Esophagus muscularis mucosa (tissue), 4 donors: Measurements from ENCODE around the gene TOGARAM1. TPM values are rescaled to one million over a fixed set of nuclear protein-coding genes. Genes with fewer than 3 reads are reported as not detected.

ENCODE experiments used
- DNase-seq: peaks from one replicate; pipeline ENCODE4 v3.0.0-alpha.2; 2017; ENCODE audit errors: extremely low spot score
- H3K27ac ChIP-seq, 4 donors: fragments of 200-600 bp; sonication (generic); replicated peaks in 1 of 4; 1 replicate in 3 of 4; 2 replicates in 1 of 4; pipeline ENCODE4 v1.5.1; 2016 to 2019; ENCODE audit warnings: mild to moderate bottlenecking in 1 of 4
- H3K27me3 ChIP-seq, 4 donors: fragments of 200-600 bp; sonication (generic); one replicate each; pipeline versions ENCODE4 v1.5.1 to v1.6.0; 2016 to 2019
- H3K36me3 ChIP-seq, 4 donors: fragments of 200-600 bp; sonication (generic); one replicate each; pipeline ENCODE4 v1.5.1; 2016 to 2019
- H3K4me1 ChIP-seq, 4 donors: fragments of 200-600 bp; sonication (generic); one replicate each; pipeline ENCODE4 v1.5.1; 2016 to 2019
- H3K4me3 ChIP-seq, 4 donors: fragments of 200-600 bp; sonication (generic); 1 replicate in 2 of 4; 2 replicates in 2 of 4; pipeline ENCODE4 v1.5.1; 2016 to 2019; ENCODE audit warnings: mild to moderate bottlenecking in 4 of 4, moderate library complexity in 1 of 4
- H3K9me3 ChIP-seq, 4 donors: fragments of 200-600 bp; sonication (generic); 1 replicate in 3 of 4; 2 replicates in 1 of 4; pipeline ENCODE4 v1.5.1; 2016 to 2019
- CTCF ChIP-seq, 3 experiments: fragments of 200-600 bp in 2 of 3; fragments of 450-650 bp in 1 of 3; sonication (generic) in 2 of 3; IDR thresholded peaks; one replicate each; pipeline ENCODE4 v1.5.1; 2017 to 2019; ENCODE audit warnings: antibody characterized with exemption in 3 of 3, mild to moderate bottlenecking in 2 of 3, moderate library complexity in 1 of 3
- EP300 ChIP-seq: sonication (generic); formaldehyde crosslinking; IDR thresholded peaks from one replicate; pipeline ENCODE4 v1.6.1; 2017; ENCODE audit warnings: antibody characterized with exemption
- POLR2A ChIP-seq: fragments of 450-650 bp; IDR thresholded peaks from one replicate; pipeline ENCODE4 v1.6.1; 2017; ENCODE audit warnings: antibody characterized with exemption, moderate library complexity, mild to moderate bottlenecking, low read depth
- POLR2AphosphoS5 ChIP-seq, 2 donors: sonication (generic); formaldehyde crosslinking; IDR thresholded peaks; one replicate each; pipeline ENCODE4 v1.6.1; 2017; ENCODE audit warnings: antibody characterized with exemption in 2 of 2
- WGBS: methylation state at CpG from one replicate; pipeline ENCODE4 v1.1.5; 2018; 5-methylcytosine and 5-hydroxymethylcytosine counted together
- intact Hi-C: fragments of 100-400 bp; cut with DNase I; formaldehyde crosslinking; loops from one replicate; pipeline ENCODE4 v1.15.1; 2023
- total RNA-seq, 4 donors: library from RNA; depleted of rRNA; stranded (reverse); fragments of >200 nt; gene quantifications; one replicate each; pipeline versions ENCODE4 v1.1.0 to v1.2.1, GENCODE V29; 2016

The TOGARAM1 gene
- 10 to 100 TPM; 11.8 to 17.9 (median 14.9) TPM for total RNA-seq

DNA sequence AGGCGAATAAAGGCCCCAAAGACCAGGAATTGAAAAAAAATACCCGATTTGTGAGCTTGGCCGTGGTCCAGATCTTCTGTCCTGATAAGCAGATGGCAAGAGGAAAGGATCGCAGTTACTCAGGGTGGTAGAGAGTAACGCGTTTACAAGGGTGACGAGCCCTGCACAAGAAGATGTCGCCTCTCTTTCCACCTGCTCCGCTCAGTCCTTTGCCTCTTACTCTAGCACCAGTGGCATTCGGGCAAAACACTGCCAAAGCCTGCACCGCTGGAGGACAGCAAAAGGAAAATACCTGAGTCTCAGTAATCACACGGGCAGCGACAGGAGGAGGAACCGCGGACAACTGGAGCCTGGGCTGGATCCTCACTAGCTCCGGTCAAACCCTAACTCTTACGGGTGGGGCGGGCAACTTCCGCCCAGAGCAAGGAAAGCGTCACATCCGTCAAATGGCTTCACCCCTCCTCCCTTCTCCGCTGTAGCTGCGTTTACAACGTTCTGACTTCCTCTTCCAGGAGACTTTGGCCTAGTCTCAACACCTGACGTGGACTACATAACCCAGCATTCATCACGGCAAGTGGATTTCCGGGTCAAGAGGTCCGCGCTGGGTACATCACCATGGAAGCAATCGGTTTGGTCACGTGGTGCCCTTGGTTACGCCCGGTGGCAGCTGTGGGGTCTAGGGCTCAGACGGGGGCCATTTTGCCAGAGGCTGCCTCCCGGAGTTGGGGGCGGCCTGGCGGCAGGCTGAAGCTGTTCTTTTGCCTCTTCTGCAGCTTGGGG is at the start of gene TOGARAM1, which contains the start of gene KLHL28:
Gene TOGARAM1, plus strand, starts transcription at position 637 of the 780 bp plus-strand sequence. CDS start 232 bp downstream, outside the sequence.
Gene KLHL28, minus strand, starts transcription at position 394 of the 780 bp plus-strand sequence. CDS start 16,019 bp downstream, outside the sequence.
- Histone ChIP-seq H3K27ac (peak within 1 kb of the TSS; percentile 89 to 95 (median 92)), H3K4me1 (peaks cover 30 to 81% (median 74%) of the 10 kb centered on the region in 4 donors), H3K4me3 (peak within 1 kb of the TSS; percentile 83 to 95 (median 86)), H3K9me3 (no peaks in the 10 kb centered on the region), H3K27me3 (no peaks in the 10 kb centered on the region), H3K36me3 (no peaks in the 10 kb centered on the region)
- peak; percentile 32 for TF ChIP-seq POLR2A
- TF ChIP-seq EP300: no peak
- TF ChIP-seq POLR2AphosphoS5 (IDR thresholded peaks at IDR 0.05): peak; percentile 97 to 99
- intact Hi-C loops: loop anchor here (2.0 to 10.0 kb wide), 5 partner anchors 49 to 283 kb away; partner anchors contain the start of genes FANCM, FKBP3 and PRPF39
- WGBS: 0% methylated on average over 15 of the region's 37 CpGs
- DNase-seq: peak; percentile 100

DNA sequence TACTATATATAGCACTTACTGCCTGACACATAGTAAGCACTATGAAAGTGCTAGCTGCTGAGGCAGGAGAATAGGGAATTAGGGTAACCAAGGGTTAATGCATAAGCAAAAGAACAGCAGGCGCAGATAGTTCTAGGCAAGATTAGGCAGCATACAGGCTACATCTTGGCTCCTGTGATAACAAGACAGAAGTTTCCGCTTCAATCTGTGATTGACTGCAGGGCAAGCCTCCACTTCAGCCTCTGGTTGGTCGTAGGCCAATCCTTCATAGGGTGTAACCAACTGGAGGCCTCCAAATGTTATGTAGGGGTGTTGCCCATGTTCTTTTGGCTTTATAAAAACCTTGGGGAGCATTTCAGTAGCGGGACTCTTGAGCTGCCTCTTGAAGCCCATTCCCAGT is 47.1 kb upstream of the TOGARAM1 start:
- DNase-seq: no peak
- no peak overlapping the region for H3K4me3 ChIP-seq
- peaks cover 0 to 9% (median 3%) of the 10 kb centered on the region in 4 donors for H3K27me3 ChIP-seq
- intact Hi-C loops: loop anchor here (5.0 to 10.0 kb wide), 3 partner anchors 47 to 357 kb away; partner anchors contain the start of genes KLHL28, PRPF39 and TOGARAM1
- peaks cover 5 to 21% (median 18%) of the 10 kb centered on the region in 4 donors for H3K4me1 ChIP-seq
- H3K36me3 ChIP-seq: no peaks in the 10 kb centered on the region
- WGBS: 53% methylated on average over 4 of the region's 4 CpGs
- no peak overlapping the region for H3K27ac ChIP-seq
- TF ChIP-seq EP300: no peak
- TF ChIP-seq POLR2AphosphoS5 (IDR thresholded peaks at IDR 0.05): no peak
- no peak for TF ChIP-seq POLR2A
- no peak for TF ChIP-seq CTCF (IDR thresholded peaks at IDR 0.05)
- no peaks in the 10 kb centered on the region for H3K9me3 ChIP-seq

DNA sequence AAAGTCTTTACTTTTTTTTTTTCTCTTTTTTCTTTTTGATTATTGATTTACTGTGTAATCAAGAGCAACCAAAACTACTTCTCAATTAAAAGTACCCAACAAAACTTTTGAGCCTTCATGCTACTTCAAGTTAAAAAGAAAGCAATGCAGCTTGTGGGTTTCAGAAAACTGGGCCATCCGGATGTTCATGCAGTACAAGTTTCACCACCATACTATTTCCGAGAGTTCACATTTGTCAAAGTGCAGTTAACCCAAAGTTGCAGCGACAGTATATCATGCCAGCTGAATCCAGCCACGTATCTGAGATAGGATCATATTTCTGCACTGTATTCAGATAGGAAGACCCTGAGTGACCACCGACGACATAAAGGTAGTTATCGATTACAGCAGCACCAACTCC is 33.2 kb upstream of the TOGARAM1 start:
- Histone ChIP-seq H3K27ac (no peak overlapping the region), H3K9me3 (no peaks in the 10 kb centered on the region), H3K4me3 (no peak overlapping the region), H3K4me1 (no peaks in the 10 kb centered on the region), H3K36me3 (peaks cover 1 to 27% (median 3%) of the 10 kb centered on the region in 4 donors), H3K27me3 (no peaks in the 10 kb centered on the region)
- intact Hi-C loops: no loop called here
- no peak for DNase-seq
- no peak for TF ChIP-seq POLR2A
- TF ChIP-seq POLR2AphosphoS5 (IDR thresholded peaks at IDR 0.05): no peak
- no peak for TF ChIP-seq EP300
- TF ChIP-seq CTCF (IDR thresholded peaks at IDR 0.05): no peak
- 85% methylated on average over 7 of the region's 7 CpGs for WGBS

- DNase-seq: no peak
- Histone ChIP-seq H3K27me3 (no peaks in the 10 kb centered on the region), H3K27ac (no peak overlapping the region), H3K36me3 (peaks cover 5 to 38% (median 23%) of the 10 kb centered on the region in 4 donors), H3K4me3 (no peak overlapping the region), H3K9me3 (no peaks in the 10 kb centered on the region), H3K4me1 (no peaks in the 10 kb centered on the region)
- intact Hi-C loops: no loop called here
- TF ChIP-seq POLR2AphosphoS5 (IDR thresholded peaks at IDR 0.05) (no peak), EP300 (no peak), CTCF (IDR thresholded peaks at IDR 0.05) (no peak), POLR2A (no peak)
- 93% methylated on average over 2 of the region's 2 CpGs for WGBS
These were observed 26.8 kb upstream of the TOGARAM1 start for GRCh38 chr14:44935155-44935554.

- Histone ChIP-seq H3K27me3 (no peaks in the 10 kb centered on the region), H3K4me1 (no peaks in the 10 kb centered on the region), H3K36me3 (peaks cover 5 to 39% (median 28%) of the 10 kb centered on the region in 4 donors), H3K4me3 (no peak overlapping the region), H3K9me3 (no peaks in the 10 kb centered on the region), H3K27ac (no peak overlapping the region)
- no peak for TF ChIP-seq EP300
- TF ChIP-seq CTCF (IDR thresholded peaks at IDR 0.05): no peak
- DNase-seq: no peak
- intact Hi-C loops: no loop called here
- WGBS: 95% methylated on average over 2 of the region's 2 CpGs
These were observed 24.4 kb upstream of the TOGARAM1 start for GRCh38 chr14:44937547-44937946.
